Stomach (tissue), 9 donors: Measurements from ENCODE around the gene GABBR2. TPM values are rescaled to one million over a fixed set of nuclear protein-coding genes. Genes with fewer than 3 reads are reported as not detected.

ENCODE experiments used
- DNase-seq, 2 donors: peaks; one replicate each; pipeline versions ENCODE4 v3.0.0 to v3.0.0-alpha.2; 2013 to 2019
- H3K27ac ChIP-seq, 5 donors: fragments of 200-600 bp in 4 of 5; sonication (generic) in 4 of 5; one replicate each; pipeline ENCODE4 v1.5.1; 2013 to 2019; ENCODE audit warnings: mild to moderate bottlenecking in 1 of 5, moderate library complexity in 1 of 5
- H3K27me3 ChIP-seq, 3 donors: fragments of 200-600 bp; sonication (generic); one replicate each; pipeline ENCODE4 v1.5.1; 2017 to 2019; ENCODE audit warnings: mixed run types in 1 of 3
- H3K36me3 ChIP-seq, 4 donors: fragments of 200-600 bp; sonication (generic); 1 replicate in 3 of 4; 2 replicates in 1 of 4; pipeline ENCODE4 v1.5.1; 2016 to 2019
- H3K4me1 ChIP-seq, 4 donors: fragments of 200-600 bp; sonication (generic); one replicate each; pipeline ENCODE4 v1.5.1; 2016 to 2019
- H3K4me3 ChIP-seq, 4 donors: fragments of 200-600 bp; sonication (generic) in 3 of 4; one replicate each; pipeline ENCODE4 v1.5.1; 2016 to 2019; ENCODE audit warnings: mild to moderate bottlenecking in 1 of 4
- H3K9me3 ChIP-seq, 4 donors: fragments of 200-600 bp; sonication (generic); one replicate each; pipeline ENCODE4 v1.5.1; 2016 to 2019
- EP300 ChIP-seq: sonication (generic); formaldehyde crosslinking; IDR thresholded peaks from one replicate; pipeline ENCODE4 v1.6.1; 2017; ENCODE audit warnings: antibody characterized with exemption
- POLR2A ChIP-seq, 4 donors: fragments of 450-650 bp; IDR thresholded peaks; one replicate each; pipeline ENCODE4 v1.6.1; 2016; ENCODE audit warnings: antibody characterized with exemption in 4 of 4, control low read depth in 2 of 4, mild to moderate bottlenecking in 1 of 4, moderate library complexity in 1 of 4
- POLR2AphosphoS5 ChIP-seq, 3 donors: sonication (generic); formaldehyde crosslinking; IDR thresholded peaks; one replicate each; pipeline ENCODE4 v1.6.1; 2016; ENCODE audit warnings: antibody characterized with exemption in 3 of 3
- WGBS, 5 donors: extraction: QIAGEN DNeasy Blood & Tissue Kit in 3 of 5; methylation state at CpG; one replicate each; pipeline versions ENCODE4 v1.1.5 to v1.1.7; 2013 to 2018; 5-methylcytosine and 5-hydroxymethylcytosine counted together
- intact Hi-C: fragments of 100-400 bp; cut with DNase I; formaldehyde crosslinking; loops from one replicate; pipeline ENCODE4 v1.15.1; 2023; ENCODE audit warnings: low total_unique reads
- polyA plus RNA-seq, 3 donors: library from polyadenylated mRNA; stranded (reverse); fragments of 200-250 nt; gene quantifications; one replicate each; pipeline ENCODE4 v1.2.3, GENCODE V29; 2013
- total RNA-seq, 5 donors: library from RNA; depleted of rRNA; stranded (reverse); fragments of >200 nt; gene quantifications; one replicate each; pipeline versions ENCODE4 v1.1.0 to v1.2.3, GENCODE V29; 2014 to 2016
- TF ChIP-seq, protein P1 (sequence below), 7 experiments: fragments of 450-650 bp in 4 of 7; fragments of 200-600 bp in 3 of 7; sonication (generic) in 3 of 7; IDR thresholded peaks; one replicate each; pipeline ENCODE4 v1.5.1; 2016 to 2019; ENCODE audit warnings: antibody characterized with exemption in 7 of 7, control low read depth in 2 of 7, mild to moderate bottlenecking in 1 of 7
- donor health status: healthy with polysubstance abuse.
- donor health status: Bipolar disorder and iron deficiency.
- donor health status: healthy.

Gene GABBR2
- total and polyA plus RNA-seq, 8 donors = 0.06 to 0.55 (median 0.08) TPM; not detected in 5

DNA sequence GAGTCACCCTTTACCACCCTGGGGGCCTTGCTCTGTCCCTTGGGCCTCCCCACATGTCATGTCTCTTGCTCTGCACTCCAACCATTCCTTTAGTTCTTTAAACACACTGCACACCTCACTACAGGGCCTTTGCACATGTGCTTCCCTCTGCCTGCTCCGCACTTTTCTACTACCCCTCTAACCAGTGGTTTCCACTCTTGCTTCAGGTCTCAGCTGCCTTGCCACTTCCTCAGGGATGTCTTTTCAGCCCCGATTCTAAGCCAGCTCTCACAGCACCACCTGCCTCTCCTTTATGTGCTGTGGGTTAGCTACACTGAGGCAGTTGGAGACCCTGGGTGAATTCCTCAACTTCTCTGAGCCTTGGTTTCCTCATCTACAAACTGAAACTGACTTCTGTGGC lies 34.6 kb upstream of the GABBR2 start:
- WGBS, 5 donors = 90 to 100% (median 91%) methylated on average over 2 of the region's 2 CpGs
- H3K9me3 ChIP-seq = peaks cover 0 to 7% (median 3%) of the 10 kb centered on the region in 4 donors
- no peak for DNase-seq
- no peak overlapping the region for H3K27ac ChIP-seq
- peaks cover 6 to 92% (median 77%) of the 10 kb centered on the region in 4 donors for H3K36me3 ChIP-seq
- TF ChIP-seq EP300 = no peak
- TF ChIP-seq POLR2A (IDR thresholded peaks at IDR 0.05) = no peak
- TF ChIP-seq, protein P1, sequence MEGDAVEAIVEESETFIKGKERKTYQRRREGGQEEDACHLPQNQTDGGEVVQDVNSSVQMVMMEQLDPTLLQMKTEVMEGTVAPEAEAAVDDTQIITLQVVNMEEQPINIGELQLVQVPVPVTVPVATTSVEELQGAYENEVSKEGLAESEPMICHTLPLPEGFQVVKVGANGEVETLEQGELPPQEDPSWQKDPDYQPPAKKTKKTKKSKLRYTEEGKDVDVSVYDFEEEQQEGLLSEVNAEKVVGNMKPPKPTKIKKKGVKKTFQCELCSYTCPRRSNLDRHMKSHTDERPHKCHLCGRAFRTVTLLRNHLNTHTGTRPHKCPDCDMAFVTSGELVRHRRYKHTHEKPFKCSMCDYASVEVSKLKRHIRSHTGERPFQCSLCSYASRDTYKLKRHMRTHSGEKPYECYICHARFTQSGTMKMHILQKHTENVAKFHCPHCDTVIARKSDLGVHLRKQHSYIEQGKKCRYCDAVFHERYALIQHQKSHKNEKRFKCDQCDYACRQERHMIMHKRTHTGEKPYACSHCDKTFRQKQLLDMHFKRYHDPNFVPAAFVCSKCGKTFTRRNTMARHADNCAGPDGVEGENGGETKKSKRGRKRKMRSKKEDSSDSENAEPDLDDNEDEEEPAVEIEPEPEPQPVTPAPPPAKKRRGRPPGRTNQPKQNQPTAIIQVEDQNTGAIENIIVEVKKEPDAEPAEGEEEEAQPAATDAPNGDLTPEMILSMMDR (IDR thresholded peaks at IDR 0.05) = no peak
- no peak for TF ChIP-seq POLR2AphosphoS5 (IDR thresholded peaks at IDR 0.05)
- H3K4me1 ChIP-seq = no peaks in the 10 kb centered on the region
- H3K27me3 ChIP-seq = no peaks in the 10 kb centered on the region
- H3K4me3 ChIP-seq = no peak overlapping the region
- intact Hi-C loops = no loop called here

DNA sequence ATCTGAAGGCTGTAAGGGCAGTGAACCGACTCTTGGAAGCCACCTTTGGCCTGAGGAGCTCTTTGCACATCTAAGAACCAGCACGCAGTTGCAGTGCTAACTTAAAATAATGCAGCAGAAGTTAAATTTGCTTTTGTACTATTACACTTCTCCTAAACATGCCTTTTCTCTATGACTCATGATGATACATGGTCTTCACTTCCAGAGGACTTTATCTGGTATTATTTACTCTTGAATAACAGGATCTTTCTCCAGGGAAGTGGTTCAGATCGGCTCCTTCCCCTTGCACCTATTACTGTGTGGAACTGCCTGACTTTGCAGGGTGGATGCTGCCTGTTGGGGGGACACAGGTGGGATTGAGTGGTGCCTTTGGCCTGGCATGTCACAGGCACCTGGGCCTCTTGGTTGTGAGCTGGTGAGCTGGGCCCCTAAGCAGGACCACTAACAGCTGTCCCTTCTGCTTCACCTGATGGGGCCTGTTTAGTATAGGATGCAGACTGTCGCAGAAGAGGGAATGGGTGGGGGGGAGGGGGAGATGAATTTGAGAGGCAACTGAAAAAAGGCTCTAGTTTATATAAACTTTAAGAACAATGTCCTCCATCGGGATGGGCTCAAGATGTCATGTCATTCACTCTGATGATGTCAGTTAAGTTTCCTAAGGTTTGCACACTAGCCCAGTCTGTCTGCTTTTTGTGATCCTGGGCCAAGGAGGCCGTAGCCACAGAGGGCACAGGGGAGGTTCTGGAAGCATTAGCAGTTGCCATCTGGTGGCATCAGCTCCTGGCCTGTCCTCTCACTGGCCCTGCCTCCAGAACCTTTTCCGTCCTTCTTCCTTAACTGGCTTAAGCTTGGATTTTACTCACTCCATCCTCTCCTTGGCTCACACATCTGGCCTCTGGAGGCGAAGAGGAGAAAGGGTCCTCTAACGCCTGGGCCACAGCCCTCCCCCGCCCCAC lies 33.9 kb upstream of the GABBR2 start:
- DNase-seq = no peak
- Histone ChIP-seq H3K4me1 (no peaks in the 10 kb centered on the region), H3K9me3 (peaks cover 0 to 8% (median 3%) of the 10 kb centered on the region in 4 donors), H3K27me3 (no peaks in the 10 kb centered on the region), H3K27ac (no peak overlapping the region), H3K4me3 (no peak overlapping the region), H3K36me3 (peaks cover 6 to 90% (median 74%) of the 10 kb centered on the region in 4 donors)
- TF ChIP-seq, protein P1 (IDR thresholded peaks at IDR 0.05) = no peak
- no peak for TF ChIP-seq EP300
- no peak for TF ChIP-seq POLR2AphosphoS5 (IDR thresholded peaks at IDR 0.05)
- no peak for TF ChIP-seq POLR2A (IDR thresholded peaks at IDR 0.05)
- WGBS, 5 donors = 76 to 88% (median 85%) methylated on average over 9 to 10 of the region's 10 CpGs
- intact Hi-C loops = no loop called here

DNA sequence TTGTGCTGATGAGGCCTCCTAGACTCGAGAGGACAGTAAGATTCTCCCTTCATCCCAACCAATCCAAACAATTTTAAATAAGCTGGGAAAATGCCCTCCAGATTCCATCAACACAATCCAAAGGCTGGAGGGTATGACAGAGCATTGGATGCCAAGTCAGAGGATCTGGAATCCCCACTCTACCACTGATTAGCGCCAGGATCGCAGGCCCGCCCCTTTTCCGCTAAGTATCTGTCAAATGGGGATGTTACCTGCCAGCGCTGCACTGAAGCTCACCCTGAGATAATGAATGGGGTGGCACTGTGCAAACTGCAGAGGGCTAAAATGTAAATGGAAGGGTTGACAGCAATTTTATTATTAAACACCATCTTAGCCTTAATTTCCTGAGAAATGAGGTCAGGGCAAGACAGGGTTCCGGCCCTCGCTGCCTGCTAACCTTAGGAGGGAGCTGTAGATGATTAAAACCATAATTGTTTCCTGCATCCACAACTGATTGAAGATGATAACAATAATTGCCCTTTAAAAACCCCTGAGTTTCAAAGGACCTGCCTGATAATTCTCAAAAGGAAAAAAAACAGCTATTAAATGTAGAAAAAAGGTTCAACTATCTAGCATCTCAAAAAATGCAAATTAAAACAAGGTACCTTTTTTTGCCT lies 31.6 kb upstream of the GABBR2 start:
- Histone ChIP-seq H3K9me3 (peaks cover 0 to 8% (median 3%) of the 10 kb centered on the region in 4 donors), H3K27me3 (no peaks in the 10 kb centered on the region), H3K27ac (no peak overlapping the region), H3K36me3 (peaks cover 15 to 89% (median 75%) of the 10 kb centered on the region in 4 donors), H3K4me3 (no peak overlapping the region), H3K4me1 (no peaks in the 10 kb centered on the region)
- intact Hi-C loops = no loop called here
- no peak for DNase-seq
- no peak for TF ChIP-seq POLR2A (IDR thresholded peaks at IDR 0.05)
- no peak for TF ChIP-seq POLR2AphosphoS5 (IDR thresholded peaks at IDR 0.05)
- no peak for TF ChIP-seq EP300
- TF ChIP-seq, protein P1 (IDR thresholded peaks at IDR 0.05) = no peak
- 90 to 94% (median 92%) methylated on average over 8 of the region's 8 CpGs for WGBS, 5 donors

DNA sequence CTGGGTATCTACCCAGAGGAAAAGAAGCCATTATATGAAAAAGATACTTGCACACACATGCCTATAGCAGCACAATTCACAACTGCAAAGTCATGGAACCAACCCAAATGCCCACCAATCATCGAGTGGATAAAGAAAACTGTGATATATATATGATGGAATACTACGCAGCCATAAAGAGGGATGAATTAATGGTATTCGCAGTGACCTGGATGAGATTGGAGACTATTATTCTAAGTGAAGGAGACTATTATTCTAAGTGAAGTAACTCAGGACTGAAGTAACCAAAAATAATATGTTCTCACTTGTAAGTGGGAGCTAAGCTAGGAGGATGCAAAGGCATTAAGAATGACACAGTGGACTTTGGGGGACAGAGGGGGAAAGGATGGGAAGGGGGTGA lies 30.0 kb upstream of the GABBR2 start:
- Histone ChIP-seq H3K4me3 (no peak overlapping the region), H3K36me3 (peaks cover 13 to 89% (median 75%) of the 10 kb centered on the region in 4 donors), H3K4me1 (no peaks in the 10 kb centered on the region), H3K27ac (no peak overlapping the region), H3K9me3 (peaks cover 0 to 8% (median 3%) of the 10 kb centered on the region in 4 donors), H3K27me3 (no peaks in the 10 kb centered on the region)
- intact Hi-C loops = no loop called here
- no peak for TF ChIP-seq EP300
- TF ChIP-seq POLR2AphosphoS5 (IDR thresholded peaks at IDR 0.05) = no peak
- TF ChIP-seq, protein P1 (IDR thresholded peaks at IDR 0.05) = no peak
- TF ChIP-seq POLR2A (IDR thresholded peaks at IDR 0.05) = no peak
- 94 to 99% (median 96%) methylated on average over 3 of the region's 3 CpGs for WGBS, 5 donors
- DNase-seq = no peak
